OCI-LY1 (cell line): ENCODE data around the gene COBL.

Experiments used
- H2AFZ ChIP-seq: fragments of 200-600 bp; sonication (generic), shearing (Covaris generic); 2 replicates; pipeline ENCODE4 v1.6.0; 2014; ENCODE audit warnings: antibody characterized with exemption, mild to moderate bottlenecking, low read length
- H3F3A ChIP-seq: fragments of 200-600 bp; sonication (generic), shearing (Covaris generic); 2 replicates; pipeline ENCODE4 v1.6.0; 2014; ENCODE audit warnings: mild to moderate bottlenecking, antibody characterized with exemption, low read length, moderate library complexity; ENCODE audit not compliant: insufficient read depth
- H3K27ac ChIP-seq: fragments of 200-600 bp; sonication (generic); 2 replicates; pipeline ENCODE4 v1.5.1; 2014; ENCODE audit warnings: low read length, mixed run types, mild to moderate bottlenecking, low read depth; ENCODE audit not compliant: poor library complexity, severe bottlenecking
- H3K27me3 ChIP-seq: fragments of 200-600 bp; sonication (generic); 2 replicates; pipeline ENCODE4 v1.6.0; 2014; ENCODE audit warnings: antibody characterized with exemption, mild to moderate bottlenecking, low read length, moderate library complexity; ENCODE audit not compliant: insufficient read depth
- H3K36me3 ChIP-seq: fragments of 200-600 bp; sonication (generic); 2 replicates; pipeline ENCODE4 v1.6.1; 2014; ENCODE audit warnings: mild to moderate bottlenecking, antibody characterized with exemption, low read length, moderate library complexity, mixed read lengths; ENCODE audit not compliant: insufficient read depth
- H3K4me1 ChIP-seq: fragments of 200-600 bp; sonication (generic); 2 replicates; pipeline ENCODE4 v1.5.1; 2014; ENCODE audit warnings: mild to moderate bottlenecking, low read length, moderate library complexity; ENCODE audit not compliant: insufficient read depth, severe bottlenecking
- H3K4me2 ChIP-seq: fragments of 200-600 bp; sonication (generic), shearing (Covaris generic); 2 replicates; pipeline ENCODE4 v1.6.1; 2014; ENCODE audit warnings: low read length
- H3K4me3 ChIP-seq: fragments of 200-600 bp; sonication (generic); 2 replicates; pipeline ENCODE4 v1.5.1; 2014; ENCODE audit warnings: low read length, low read depth, mild to moderate bottlenecking, mixed read lengths; ENCODE audit not compliant: poor library complexity, severe bottlenecking
- H3K79me2 ChIP-seq: fragments of 200-600 bp; shearing (Covaris generic); 2 replicates; pipeline ENCODE4 v1.6.1; 2016; ENCODE audit warnings: mixed run types, low read length, mixed read lengths; ENCODE audit not compliant: insufficient read depth
- H3K9ac ChIP-seq: fragments of 200-600 bp; sonication (generic), shearing (Covaris generic); 2 replicates; pipeline ENCODE4 v1.6.1; 2014; ENCODE audit warnings: mild to moderate bottlenecking, low read length, mixed read lengths
- H3K9me2 ChIP-seq: fragments of 200-600 bp; sonication (generic), shearing (Covaris generic); 2 replicates; pipeline ENCODE4 v1.6.1; 2014; ENCODE audit warnings: low read depth, mild to moderate bottlenecking, low read length, mixed read lengths
- H3K9me3 ChIP-seq: fragments of 200-600 bp; shearing (Covaris generic); 2 replicates; pipeline ENCODE4 v1.6.1; 2014; ENCODE audit warnings: low read length, mixed read lengths
- H4K20me1 ChIP-seq: fragments of 200-600 bp; sonication (generic), shearing (Covaris generic); 2 replicates; pipeline ENCODE4 v1.6.0; 2016; ENCODE audit warnings: mild to moderate bottlenecking, low read length; ENCODE audit not compliant: insufficient read depth
- EZH2 ChIP-seq: fragments of 200-600 bp; sonication (generic), shearing (Covaris generic); IDR thresholded peaks from 2 replicates; pipeline ENCODE4 v1.8.0; 2017; ENCODE audit warnings: borderline replicate concordance, mixed run types, mild to moderate bottlenecking, antibody characterized with exemption, low read length, moderate library complexity, mixed read lengths
- TF ChIP-seq, protein P1 (sequence below): fragments of 200-600 bp; sonication (generic), shearing (Covaris generic); IDR thresholded peaks from 2 replicates; pipeline ENCODE4 v1.5.1; 2017; ENCODE audit warnings: mild to moderate bottlenecking, antibody characterized with exemption, low read length, moderate library complexity, mixed read lengths

COBL gene

DNA sequence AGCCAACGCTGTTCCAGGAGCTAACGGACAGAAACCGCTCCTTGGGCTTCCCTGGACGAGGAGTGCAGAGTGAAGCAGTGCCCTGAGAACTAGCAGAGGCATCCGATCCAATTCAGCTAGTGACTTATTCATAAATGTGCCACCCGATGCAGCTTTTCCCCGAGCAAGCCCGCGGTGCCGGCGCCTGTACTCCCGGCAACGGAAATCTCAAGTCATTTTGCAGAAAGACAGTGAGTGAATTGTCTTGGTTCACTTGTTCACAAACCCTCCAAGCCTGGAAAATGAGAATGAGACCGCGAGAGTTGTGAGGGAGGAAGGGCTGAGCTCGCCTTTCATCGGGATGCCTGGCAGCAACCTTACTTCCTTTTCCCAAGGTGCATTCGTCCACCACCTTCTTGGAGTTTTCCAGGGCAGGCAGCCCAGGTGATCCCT is 87.5 kb downstream of the COBL start:
- no peak overlapping the region for H2AFZ ChIP-seq
- H3K36me3 ChIP-seq, result no peaks in the 10 kb centered on the region
- H3K79me2 ChIP-seq, result no peaks in the 10 kb centered on the region
- no peak overlapping the region for H3K4me2 ChIP-seq
- no peak overlapping the region for H3K4me3 ChIP-seq
- no peaks in the 10 kb centered on the region for H3K9me3 ChIP-seq
- H3F3A ChIP-seq, result no peaks in the 10 kb centered on the region
- H3K27ac ChIP-seq, result no peak overlapping the region
- H3K27me3 ChIP-seq, result no peaks in the 10 kb centered on the region
- no peaks in the 10 kb centered on the region for H3K4me1 ChIP-seq
- TF ChIP-seq, protein P1, sequence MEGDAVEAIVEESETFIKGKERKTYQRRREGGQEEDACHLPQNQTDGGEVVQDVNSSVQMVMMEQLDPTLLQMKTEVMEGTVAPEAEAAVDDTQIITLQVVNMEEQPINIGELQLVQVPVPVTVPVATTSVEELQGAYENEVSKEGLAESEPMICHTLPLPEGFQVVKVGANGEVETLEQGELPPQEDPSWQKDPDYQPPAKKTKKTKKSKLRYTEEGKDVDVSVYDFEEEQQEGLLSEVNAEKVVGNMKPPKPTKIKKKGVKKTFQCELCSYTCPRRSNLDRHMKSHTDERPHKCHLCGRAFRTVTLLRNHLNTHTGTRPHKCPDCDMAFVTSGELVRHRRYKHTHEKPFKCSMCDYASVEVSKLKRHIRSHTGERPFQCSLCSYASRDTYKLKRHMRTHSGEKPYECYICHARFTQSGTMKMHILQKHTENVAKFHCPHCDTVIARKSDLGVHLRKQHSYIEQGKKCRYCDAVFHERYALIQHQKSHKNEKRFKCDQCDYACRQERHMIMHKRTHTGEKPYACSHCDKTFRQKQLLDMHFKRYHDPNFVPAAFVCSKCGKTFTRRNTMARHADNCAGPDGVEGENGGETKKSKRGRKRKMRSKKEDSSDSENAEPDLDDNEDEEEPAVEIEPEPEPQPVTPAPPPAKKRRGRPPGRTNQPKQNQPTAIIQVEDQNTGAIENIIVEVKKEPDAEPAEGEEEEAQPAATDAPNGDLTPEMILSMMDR, result no peak
- TF ChIP-seq EZH2, result no peak
- H3K9ac ChIP-seq, result no peak overlapping the region
- H3K9me2 ChIP-seq, result no peaks in the 10 kb centered on the region
- H4K20me1 ChIP-seq, result no peaks in the 10 kb centered on the region

DNA sequence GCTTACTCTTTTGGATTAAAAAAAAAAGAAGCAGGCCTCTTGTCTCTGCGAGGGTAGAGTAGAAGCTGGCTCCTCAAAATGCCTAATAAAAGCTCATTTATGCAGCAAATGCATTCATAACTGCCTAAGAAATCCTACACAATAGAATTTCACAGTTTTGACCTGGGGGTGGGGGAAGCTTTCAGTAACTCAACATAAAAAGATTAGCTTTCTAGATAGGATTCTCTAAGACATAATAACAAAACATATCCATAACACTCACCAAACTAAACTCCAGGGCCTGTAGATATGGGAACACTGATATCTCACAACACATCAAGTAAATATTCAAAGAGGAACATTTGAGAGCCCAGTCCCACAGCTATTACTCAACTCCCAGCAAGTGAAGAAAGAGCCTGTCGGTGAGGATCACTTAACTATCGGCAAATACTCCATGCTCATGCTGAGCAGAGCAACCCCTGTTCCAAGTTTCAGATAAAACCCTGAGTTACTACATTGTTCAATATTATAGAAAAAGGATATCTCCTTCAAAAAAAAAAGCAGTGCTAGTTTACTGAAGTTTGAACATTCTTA is 88.1 kb downstream of the COBL start:
- Histone ChIP-seq H3K27me3 (no peaks in the 10 kb centered on the region), H3K9ac (no peak overlapping the region), H3K9me2 (no peaks in the 10 kb centered on the region), H2AFZ (no peak overlapping the region), H3K79me2 (no peaks in the 10 kb centered on the region), H3K27ac (no peak overlapping the region), H3K4me2 (no peak overlapping the region), H4K20me1 (no peaks in the 10 kb centered on the region), H3K9me3 (no peaks in the 10 kb centered on the region), H3F3A (no peaks in the 10 kb centered on the region), H3K4me3 (no peak overlapping the region), H3K4me1 (no peaks in the 10 kb centered on the region), H3K36me3 (no peaks in the 10 kb centered on the region)
- TF ChIP-seq EZH2, result no peak
- TF ChIP-seq, protein P1, result no peak

DNA sequence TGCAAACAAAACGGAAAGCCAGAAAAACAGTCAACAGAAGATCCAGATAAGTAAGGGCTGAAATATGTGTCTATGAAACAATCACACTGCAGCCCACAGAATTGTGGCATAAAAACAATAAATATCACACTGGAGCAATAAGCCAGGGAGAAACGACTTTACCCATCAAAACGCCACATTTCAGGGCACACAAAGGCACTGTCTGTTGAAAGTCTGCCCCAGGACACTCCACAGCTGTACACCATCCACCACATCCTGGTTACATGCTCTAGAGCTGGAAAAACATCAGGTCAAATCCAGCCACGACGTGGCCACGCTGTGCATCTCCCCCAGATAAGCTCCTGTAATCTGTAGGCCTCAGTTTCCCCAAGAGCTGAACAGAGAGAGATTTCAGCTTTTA is 88.7 kb downstream of the COBL start:
- no peak overlapping the region for H3K4me3 ChIP-seq
- no peaks in the 10 kb centered on the region for H4K20me1 ChIP-seq
- H3K79me2 ChIP-seq, result no peaks in the 10 kb centered on the region
- no peaks in the 10 kb centered on the region for H3K4me1 ChIP-seq
- no peak overlapping the region for H2AFZ ChIP-seq
- H3K27me3 ChIP-seq, result no peaks in the 10 kb centered on the region
- no peaks in the 10 kb centered on the region for H3K36me3 ChIP-seq
- TF ChIP-seq EZH2, result no peak
- TF ChIP-seq, protein P1, result no peak
- no peak overlapping the region for H3K4me2 ChIP-seq
- H3K27ac ChIP-seq, result no peak overlapping the region
- H3K9ac ChIP-seq, result no peak overlapping the region
- H3K9me3 ChIP-seq, result no peaks in the 10 kb centered on the region
- no peaks in the 10 kb centered on the region for H3K9me2 ChIP-seq
- no peaks in the 10 kb centered on the region for H3F3A ChIP-seq
